HG03354 (cell line): ENCODE results near the gene LCOR.
"Not testable (repeated sequence)": the region's sequence is repeated elsewhere in the genome, so short reads cannot be mapped to it uniquely, and the experiment has no call there.

ENCODE experiments used
- ATAC-seq: cut with Tn5 transposase; IDR thresholded peaks from one replicate; pipeline ENCODE4 v1.9.1; 2021; ENCODE audit warnings: mild to moderate bottlenecking; ENCODE audit not compliant: unreplicated experiment, poor library complexity, severe bottlenecking

LCOR gene

GRCh38 chr10:96831867-96832720 is at the start of gene LCOR:
TSS of gene LCOR (plus strand) at chr10:96832298. CDS start at chr10:96949058, 116,760 bp downstream.
- ATAC-seq, result peak; percentile 69

- ATAC-seq, result no peak
Observed at GRCh38 chr10:96784253-96784652, 47.8 kb upstream of the LCOR start.

- ATAC-seq, result peak; percentile 67
Observed at GRCh38 chr10:96789571-96790108, 42.5 kb upstream of the LCOR start.

DNA sequence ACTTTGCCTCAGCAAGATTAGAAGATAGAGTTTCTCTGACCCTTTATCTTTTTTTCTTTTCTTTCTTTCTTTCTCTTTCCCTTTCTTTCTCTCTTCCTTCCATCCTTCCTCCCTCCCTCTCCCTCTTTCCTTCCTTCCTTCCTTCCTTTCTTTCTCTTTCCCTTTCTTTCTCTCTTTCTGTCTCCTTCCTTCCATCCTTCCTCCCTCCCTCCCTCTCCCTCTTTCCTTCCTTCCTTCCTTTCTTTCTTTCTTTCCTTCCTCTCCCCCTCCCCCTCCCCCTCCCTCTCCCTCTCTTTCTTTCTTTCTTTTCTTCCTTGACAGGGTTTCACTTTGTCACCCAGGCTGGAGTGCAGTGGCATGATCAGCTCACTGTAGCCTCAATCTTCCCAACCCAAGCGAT is 40.2 kb upstream of the LCOR start:
- no peak for ATAC-seq

- no peak for ATAC-seq
Observed at GRCh38 chr10:96794836-96795733, 37.0 kb upstream of the LCOR start.

DNA sequence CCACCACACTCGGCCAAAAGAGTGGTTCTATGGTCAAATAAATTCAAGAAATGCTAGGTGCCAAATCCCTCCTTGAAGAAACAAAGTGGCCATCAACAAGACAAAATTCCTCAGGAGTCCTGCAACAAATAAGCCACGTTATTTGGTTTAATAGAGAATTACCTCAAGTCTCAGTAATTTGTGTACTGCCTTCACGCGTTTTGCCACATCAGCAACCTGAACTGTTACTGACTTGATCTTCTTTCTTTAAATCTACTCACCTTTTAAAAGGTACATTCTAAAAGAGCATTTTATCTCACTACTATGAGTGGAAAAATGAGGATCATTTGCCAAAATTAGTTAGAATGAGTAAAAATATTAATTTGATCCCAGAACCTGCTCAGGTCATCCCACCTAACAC is 34.6 kb upstream of the LCOR start:
- no peak for ATAC-seq

- ATAC-seq, result no peak
Observed at GRCh38 chr10:96803288-96803664, 28.8 kb upstream of the LCOR start.

GRCh38 chr10:96814264-96814663 is 17.8 kb upstream of the LCOR start:
- no peak for ATAC-seq

GRCh38 chr10:96818971-96819370 is 13.1 kb upstream of the LCOR start:
- not testable (repeated sequence) for ATAC-seq

- no peak for ATAC-seq
Observed at GRCh38 chr10:96820765-96821164, 11.3 kb upstream of the LCOR start.

DNA sequence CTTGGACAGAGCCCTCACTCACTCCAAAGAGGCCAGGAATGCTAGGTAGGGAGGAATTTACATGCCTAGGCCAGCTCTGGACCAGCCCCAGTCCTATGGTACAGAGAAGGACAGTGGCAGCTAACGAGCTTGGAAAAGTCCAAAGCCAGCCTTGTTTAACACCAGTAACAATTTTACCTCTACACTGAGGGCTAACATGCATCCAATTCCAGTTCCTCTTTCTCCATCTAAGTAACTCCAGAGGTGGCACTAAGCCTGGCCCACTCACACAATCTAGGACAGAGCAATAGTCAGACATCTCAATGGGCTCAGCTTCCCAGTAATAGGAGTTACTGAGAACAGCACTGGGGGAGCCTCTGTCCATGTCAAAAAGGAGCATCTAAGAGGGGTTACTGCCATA is 5.7 kb upstream of the LCOR start:
- no peak for ATAC-seq

GRCh38 chr10:96828609-96829008 is 3.5 kb upstream of the LCOR start:
- ATAC-seq, result no peak

DNA sequence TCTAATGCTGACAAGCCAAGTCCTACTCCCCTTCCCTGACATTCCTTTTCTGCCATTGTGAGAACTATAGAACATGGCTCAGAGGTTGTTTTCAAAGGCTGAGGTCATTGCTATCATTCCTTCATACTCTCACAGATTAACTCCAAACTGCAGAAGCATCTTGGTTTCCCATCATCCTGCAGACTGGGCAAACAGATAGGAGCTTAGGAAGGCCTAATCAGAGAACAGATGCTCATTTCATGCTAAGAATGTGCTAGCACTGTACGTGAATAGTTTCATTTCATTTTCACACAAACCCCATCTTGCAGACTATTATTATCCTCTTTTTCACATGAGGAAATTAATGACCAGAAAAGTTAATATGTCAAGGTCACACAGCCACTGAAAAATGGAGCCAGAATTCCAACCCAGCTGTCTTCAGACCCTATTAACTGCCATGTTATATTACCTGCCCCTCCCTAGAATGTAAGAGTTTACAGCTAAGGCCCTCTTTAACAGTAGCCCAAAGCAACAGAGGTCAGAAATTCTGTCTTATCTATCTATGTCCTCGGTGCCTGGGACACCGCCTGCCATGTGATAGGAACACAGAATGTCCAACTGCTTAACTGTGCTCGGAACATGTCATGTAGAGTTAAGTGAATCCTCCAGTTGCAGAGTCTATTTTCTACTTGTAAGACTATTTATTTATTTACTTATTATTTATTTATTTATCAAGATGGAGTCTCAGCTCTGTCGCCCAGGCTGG is 2.9 kb upstream of the LCOR start:
- ATAC-seq, result no peak

GRCh38 chr10:96830511-96831199 is 1.4 kb upstream of the LCOR start:
- no peak for ATAC-seq

- no peak for ATAC-seq
Observed at GRCh38 chr10:96831200-96831866, 765 bp upstream of the LCOR start.

GRCh38 chr10:96832721-96833219 is 672 bp downstream of the LCOR start:
- peak; percentile 66 for ATAC-seq

GRCh38 chr10:96833220-96834001 is 1.3 kb downstream of the LCOR start:
- ATAC-seq, result peak; percentile 13

GRCh38 chr10:96834120-96834519 is 2.0 kb downstream of the LCOR start:
- no peak for ATAC-seq
